GM10266 (cell line): ENCODE measurements around the gene TOX2.

Experiments used
- DNase-seq: peaks from one replicate; pipeline ENCODE4 v3.0.0; 2012; ENCODE audit errors: extremely low spot score
- TF ChIP-seq, protein P1 (sequence below): IDR thresholded peaks from 2 replicates; pipeline ENCODE4 v1.5.1; 2012; ENCODE audit warnings: mild to moderate bottlenecking, low read depth; ENCODE audit not compliant: control insufficient read depth, insufficient read depth; ENCODE audit errors: missing control alignments

Gene TOX2

DNA sequence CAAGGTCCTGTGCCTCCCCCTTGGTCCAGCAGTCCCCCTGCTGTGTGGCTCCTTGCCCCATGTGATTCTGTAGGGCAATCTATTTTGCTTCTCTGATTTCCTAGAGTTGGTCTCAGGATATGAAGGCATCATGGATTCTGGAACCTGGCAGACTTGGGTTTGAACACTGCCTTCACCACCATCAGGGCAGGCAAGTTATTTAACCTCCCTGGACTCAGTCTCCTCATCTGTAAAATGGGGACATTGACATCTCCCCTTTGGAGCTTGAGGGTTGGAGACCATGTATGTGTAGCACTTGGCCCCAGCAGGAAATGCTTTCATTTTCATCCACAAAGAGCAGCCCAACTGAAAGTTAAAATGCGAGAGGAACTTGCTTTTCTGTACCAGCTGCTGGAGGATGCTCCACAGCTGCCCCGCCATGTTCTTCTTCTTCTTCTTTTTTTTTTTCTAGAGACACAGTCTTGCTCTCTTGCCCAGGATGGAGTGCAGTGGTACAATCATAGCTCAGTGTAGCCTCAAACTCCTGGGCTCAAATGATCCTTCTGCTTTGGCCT lies 6.7 kb downstream of the TOX2 start:
- TF ChIP-seq, protein P1, sequence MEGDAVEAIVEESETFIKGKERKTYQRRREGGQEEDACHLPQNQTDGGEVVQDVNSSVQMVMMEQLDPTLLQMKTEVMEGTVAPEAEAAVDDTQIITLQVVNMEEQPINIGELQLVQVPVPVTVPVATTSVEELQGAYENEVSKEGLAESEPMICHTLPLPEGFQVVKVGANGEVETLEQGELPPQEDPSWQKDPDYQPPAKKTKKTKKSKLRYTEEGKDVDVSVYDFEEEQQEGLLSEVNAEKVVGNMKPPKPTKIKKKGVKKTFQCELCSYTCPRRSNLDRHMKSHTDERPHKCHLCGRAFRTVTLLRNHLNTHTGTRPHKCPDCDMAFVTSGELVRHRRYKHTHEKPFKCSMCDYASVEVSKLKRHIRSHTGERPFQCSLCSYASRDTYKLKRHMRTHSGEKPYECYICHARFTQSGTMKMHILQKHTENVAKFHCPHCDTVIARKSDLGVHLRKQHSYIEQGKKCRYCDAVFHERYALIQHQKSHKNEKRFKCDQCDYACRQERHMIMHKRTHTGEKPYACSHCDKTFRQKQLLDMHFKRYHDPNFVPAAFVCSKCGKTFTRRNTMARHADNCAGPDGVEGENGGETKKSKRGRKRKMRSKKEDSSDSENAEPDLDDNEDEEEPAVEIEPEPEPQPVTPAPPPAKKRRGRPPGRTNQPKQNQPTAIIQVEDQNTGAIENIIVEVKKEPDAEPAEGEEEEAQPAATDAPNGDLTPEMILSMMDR: no peak
- DNase-seq: no peak

DNA sequence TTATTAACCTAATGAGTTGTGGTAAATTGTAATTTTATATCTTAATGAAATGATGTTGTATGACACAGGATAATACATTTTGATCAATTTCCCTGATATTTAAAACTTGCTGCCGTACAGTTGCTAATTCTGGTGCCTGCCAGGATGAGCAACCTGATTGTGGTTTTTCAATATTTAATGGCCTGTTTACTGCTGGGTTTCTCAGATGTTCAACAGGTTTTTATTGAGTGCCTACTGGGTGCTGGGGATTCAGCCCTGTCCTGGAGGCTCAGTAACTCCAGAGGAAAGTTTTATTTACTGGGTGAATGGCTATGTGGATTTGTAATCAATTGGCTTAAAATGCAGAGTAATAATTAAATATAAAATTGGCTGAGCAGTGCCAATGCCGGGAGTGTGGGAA lies 8.0 kb downstream of the TOX2 start:
- DNase-seq: no peak
- TF ChIP-seq, protein P1: no peak

DNA sequence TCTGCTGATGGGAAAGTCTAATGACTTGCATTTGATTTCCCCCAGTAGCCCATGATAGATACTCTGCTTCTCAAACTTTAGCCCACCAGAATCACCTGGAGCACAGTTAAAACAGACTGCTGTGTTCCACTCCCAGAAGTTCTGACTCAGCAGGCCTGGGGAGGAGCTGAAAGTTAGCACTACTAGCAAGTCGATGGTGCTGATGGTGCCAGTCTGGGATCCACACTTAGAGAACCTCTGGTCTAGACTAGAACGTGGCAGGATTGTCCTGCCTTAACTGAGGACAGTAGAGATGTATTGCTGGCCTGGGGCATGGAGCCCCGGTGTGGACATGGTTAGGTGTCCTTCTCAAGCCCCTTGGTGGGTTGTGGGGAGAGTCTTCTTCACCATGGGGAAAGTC lies 8.7 kb downstream of the TOX2 start:
- no peak for DNase-seq
- TF ChIP-seq, protein P1: no peak

DNA sequence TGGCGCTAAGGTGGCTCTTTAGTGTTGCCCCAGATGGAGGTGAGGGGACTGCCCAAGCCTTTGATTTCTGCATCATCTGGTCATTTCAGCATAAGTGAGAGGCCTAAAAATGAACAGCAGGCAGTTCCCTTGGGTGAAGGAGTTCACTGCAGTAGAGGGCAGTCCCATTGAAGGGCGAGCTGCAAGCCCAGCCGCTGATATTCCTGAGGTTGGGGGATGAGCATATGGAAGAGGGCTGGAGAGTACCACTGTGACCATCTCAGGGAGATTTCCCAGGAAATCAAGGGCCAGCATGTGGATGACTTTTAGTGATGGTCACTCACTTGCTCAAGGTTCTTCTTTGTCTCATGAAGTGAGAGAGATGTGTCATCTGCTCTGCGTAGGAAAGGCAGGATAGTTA lies 9.3 kb downstream of the TOX2 start:
- no peak for DNase-seq

DNA sequence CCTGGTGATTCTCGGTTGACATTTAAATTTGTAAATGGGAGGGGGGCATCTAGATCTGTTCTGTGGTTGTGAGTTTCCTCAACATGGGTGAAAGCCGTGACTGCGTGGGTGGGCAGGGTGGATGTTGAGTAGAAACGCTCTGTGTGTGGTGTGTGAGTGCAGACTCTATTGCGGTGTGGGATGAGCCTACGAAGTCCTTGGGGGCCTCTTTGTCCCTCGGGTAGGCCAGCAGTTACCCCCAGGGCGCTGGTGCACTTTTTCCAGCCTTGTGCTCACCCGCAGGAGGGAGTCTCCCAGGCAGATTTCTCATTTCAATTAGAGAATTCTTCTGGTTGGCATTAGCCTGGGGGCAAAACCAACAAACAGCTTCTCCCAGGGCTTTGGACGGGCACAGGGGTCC lies 10.6 kb downstream of the TOX2 start:
- TF ChIP-seq, protein P1: no peak
- DNase-seq: peak; percentile 47

More for the DNA sequence above, 9.3 kb downstream of the TOX2 start:
- TF ChIP-seq, protein P1: no peak

DNA sequence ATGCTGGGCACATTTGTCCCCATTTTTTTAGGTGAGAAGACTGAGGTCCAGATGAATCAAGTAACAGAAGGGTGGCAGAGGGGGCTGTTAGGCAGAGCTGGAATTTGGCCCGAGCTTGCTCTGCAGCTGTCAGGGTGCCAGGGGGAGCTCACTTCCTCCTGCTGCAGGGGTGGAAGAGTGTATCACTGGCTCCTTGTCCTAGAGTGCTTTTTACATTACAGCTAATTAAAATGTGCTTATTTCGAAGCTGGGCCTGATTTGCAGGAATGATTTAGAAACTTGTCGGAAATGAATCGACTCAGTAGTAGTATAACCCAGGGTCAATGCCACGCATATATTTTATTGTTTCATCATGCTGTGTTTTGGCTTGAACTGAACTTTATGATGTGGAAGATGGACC lies 11.1 kb downstream of the TOX2 start:
- DNase-seq: no peak
- TF ChIP-seq, protein P1: peak; percentile 21

DNA sequence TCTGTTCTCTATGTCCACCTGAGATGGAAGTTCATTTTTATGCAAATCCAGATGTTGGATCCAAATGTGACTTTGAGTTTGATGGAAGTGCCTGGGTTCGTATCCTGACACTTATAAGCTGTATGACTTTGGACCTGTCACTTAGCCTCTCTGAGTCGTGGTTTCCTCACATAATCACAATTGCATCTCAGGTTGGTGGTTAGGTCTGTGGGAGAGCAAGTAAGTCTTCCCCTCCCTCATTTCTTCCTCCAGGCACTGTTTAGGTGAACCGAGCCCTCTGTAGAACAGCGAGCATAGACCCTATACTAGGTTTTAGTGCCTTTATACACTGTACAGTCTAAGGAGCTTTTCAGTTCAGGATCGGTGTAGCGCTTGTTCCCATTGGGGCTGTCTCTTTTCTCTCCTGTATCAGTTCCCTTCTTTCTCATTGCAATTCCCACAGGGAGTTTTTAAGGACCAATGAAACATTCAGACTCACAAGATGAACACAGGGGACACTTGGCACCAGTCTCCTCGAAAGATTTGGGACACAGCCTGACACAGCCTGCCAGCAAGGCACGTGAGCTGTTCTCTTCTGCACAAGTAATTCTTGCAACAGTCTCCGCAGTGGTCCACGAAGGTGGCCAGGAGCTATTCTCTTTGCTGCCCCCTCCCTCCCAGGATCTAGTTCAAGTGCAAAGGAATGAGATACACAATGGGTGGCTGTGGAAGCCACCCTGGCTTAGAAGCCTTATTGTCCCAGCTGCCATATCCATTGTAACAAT lies 11.8 kb downstream of the TOX2 start:
- TF ChIP-seq, protein P1: no peak
- DNase-seq: no peak
